Measurements from ENCODE around the gene KNDC1. TPM values are rescaled to one million over a fixed set of nuclear protein-coding genes. Genes with fewer than 3 reads are reported as not detected.
A peak's percentile ranks its signal among the peaks of the same experiment; 100 is the strongest.
"Not testable (repeated sequence)": the region's sequence is repeated elsewhere in the genome, so short reads cannot be mapped to it uniquely, and the experiment has no call there.

The KNDC1 gene
- total RNA-seq, 2 donors from 2014 or later, result 0.33 to 0.37 TPM

GRCh38 chr10:133133471-133134231 is 26.4 kb upstream of the KNDC1 start:
- DNase-seq (ENCODE audit: low spot score), result peak; percentile 64
- intact Hi-C loops (cut with DNase I), result no loop called here

- intact Hi-C loops (cut with DNase I), result no loop called here
- DNase-seq (ENCODE audit: low spot score), result peak; percentile 61
Observed at GRCh38 chr10:133134411-133135115, 25.5 kb upstream of the KNDC1 start.

DNA sequence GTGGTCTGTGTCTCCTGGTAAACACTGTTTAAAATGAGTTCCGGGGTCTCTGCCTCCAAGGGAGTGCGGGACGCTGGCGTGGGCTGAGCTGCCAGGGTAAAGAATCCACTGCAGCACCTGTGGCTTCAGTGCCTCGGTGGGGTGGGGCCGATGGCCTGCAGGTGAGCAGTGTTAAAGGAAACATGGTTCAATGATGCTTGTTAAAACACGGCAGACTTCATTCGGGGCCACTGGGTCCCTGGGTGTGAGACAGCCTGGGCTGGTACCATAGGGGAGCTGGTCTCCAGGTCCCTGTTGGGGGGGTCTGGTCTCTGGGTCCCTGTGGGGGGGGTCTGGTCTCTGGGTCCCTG is 24.9 kb upstream of the KNDC1 start:
- DNase-seq (ENCODE audit: low spot score), result no peak
- intact Hi-C loops (cut with DNase I), result no loop called here

DNA sequence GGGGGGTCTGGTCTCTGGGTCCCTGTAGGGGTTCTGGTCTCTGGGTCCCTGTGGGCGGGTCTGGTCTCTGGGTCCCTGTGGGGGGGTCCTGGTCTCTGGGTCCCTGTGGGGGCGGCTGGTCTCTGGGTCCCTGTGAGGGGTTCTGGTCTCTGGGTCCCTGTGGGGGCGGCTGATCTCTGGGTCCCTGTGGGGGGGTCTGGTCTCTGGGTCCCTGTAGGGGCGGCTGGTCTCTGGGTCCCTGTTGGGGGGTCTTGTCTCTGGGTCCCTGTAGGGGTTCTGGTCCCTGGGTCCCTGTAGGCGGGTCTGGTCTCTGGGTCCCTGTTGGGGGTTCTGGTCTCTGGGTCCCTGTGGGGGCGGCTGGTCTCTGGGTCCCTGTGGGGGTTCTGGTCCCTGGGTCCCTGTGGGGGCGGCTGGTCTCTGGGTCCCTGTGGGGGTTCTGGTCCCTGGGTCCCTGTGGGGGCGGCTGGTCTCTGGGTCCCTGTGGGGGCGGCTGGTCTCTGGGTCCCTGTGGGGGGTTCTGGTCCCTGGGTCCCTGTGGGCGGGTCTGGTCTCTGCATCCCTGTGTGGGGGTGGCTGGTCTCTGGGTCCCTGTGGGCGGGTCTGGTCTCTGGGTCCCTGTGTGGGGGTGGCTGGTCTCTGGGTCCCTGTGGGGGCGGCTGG is 22.4 kb upstream of the KNDC1 start:
- intact Hi-C loops (cut with DNase I); DNase-seq (ENCODE audit: low spot score): not testable (repeated sequence)

DNA sequence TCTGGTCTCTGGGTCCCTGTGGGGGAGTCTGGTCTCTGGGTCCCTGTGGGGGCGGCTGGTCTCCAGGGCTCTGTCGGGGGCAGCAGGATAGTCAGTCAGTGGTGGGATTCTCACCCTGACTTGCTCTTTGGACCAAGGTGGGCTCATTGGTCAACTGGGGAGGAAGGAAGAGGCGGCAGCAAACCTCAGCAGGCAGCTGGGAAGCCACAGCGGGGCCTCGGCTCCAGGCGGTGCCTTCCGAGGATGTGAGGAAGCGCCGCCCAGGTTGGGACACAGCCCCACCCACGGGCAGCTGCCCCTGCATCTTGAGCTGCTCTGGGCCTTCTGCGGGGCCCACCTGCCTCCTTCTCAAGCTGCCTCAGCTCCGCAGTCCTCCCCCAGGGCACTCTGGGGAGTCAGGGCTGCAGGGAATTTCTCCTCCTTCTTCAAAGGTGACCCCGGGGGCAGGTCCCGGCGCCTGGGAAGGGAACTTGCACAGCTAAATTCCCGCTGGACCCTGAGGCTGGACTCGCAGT is 20.4 kb upstream of the KNDC1 start:
- intact Hi-C loops (cut with DNase I), result no loop called here
- peak; percentile 73 for DNase-seq (ENCODE audit: low spot score)

GRCh38 chr10:133140417-133141143 is 19.4 kb upstream of the KNDC1 start:
- intact Hi-C loops (cut with DNase I), result no loop called here
- DNase-seq (ENCODE audit: low spot score), result peak; percentile 77

DNA sequence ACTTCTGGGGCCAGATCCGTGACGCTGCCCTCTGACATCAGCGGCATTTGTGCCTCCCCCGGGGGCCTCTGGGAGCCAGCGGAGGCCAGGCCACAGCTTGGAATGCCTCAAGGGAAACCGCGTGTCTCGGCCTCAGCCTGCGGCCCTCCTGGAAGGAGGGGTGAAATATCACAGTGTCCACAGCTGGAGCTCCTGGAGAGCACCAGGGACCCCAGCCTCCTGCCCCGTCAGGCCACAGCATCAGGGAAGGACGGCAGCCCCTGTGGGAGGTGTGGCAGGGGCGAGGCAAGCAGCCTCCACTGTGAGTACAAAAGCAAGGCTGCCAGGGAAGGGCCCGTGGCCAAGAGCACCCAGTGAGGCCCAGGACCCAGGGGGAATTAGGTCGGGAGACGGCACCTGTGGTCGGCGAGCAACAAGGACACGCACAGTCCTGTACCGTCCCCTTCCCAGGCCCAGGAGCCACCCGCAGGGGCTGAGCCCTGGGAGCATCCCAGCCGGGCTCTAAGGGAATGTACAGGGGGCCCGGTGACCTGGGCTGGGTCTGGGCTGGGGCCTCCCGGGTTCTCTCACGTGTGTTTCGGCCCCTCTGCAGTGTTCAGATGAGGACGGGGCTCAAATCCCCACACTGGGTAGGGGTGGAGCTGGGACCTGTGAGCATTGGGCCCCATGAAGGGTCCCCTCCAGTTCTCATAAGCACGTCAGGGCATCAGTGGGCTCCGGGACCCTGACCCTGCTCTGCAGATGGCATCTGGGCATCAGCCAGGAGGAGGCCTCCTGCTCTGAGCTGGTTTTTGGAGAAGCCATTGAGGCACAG is 18.7 kb upstream of the KNDC1 start:
- intact Hi-C loops (cut with DNase I), result no loop called here
- DNase-seq (ENCODE audit: low spot score), result peak; percentile 78

DNA sequence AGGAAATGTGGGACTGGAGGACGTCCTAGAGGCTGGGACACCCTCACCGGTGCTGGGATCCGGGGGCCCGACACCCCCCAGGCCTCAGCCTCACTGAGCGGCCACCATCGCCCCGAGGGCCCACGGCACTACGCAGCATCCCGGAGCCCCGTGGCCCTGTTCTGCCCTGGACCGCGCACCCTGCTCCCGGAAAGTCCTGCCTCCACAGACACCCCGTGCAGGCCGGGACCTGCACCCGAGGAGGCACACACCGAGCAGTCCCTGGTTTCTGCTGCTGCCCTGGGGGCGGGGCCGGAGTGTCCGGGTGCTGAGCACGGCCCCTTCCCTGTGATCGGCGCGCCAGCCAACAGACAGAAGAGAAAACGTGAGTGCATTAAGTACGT is 18.1 kb upstream of the KNDC1 start:
- peak; percentile 59 for DNase-seq (ENCODE audit: low spot score)
- intact Hi-C loops (cut with DNase I), result no loop called here

DNA sequence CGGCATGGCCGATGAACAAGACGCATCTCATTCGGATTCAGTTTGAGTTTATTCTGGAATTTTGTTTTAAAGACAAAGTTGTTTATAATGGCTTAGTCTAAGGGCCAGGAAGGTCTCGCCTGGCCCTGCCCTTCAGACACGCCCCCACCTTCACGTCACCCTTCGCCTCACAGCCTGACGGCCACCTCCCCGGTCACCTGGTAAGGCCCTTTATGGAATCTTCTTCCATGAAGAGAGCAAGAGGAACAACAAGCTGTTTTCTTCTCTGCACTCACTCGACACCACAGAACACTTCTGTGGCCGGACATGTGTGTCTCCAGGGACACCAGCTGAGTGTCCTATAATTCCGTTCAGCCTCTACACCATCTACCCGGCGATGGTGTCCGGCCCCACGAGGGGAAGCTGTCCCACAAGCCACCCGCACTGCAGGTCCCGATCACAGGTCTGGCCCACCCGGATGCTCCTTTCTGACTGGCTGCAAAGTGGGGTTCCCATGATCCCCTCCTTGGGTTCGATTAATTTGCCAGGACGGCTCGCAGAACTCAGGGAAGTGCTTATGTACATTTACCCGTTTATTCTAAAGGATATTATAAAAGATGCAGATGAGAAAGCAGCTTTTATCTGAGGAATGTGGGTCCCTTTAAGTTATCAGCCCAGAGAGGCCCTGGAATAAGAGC is 17.4 kb upstream of the KNDC1 start:
- DNase-seq (ENCODE audit: low spot score), result peak; percentile 75
- intact Hi-C loops (cut with DNase I), result no loop called here

DNA sequence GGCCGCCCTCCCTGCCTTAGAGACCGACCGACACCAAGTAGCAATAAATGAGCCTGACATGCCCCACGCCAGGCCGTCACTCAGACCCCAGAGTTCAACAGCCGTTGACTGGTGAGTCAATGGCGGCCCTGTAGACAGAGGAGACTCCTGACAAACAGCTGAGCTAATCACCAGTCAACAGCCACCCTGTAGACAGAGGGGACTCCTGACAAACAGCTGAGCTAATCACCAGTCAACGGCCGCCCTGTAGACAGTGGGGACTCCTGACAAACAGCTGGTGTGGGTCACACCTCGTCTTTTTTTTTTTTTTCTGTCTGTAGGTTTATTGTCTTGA is 16.9 kb upstream of the KNDC1 start:
- intact Hi-C loops (cut with DNase I), result no loop called here
- DNase-seq (ENCODE audit: low spot score), result no peak

DNA sequence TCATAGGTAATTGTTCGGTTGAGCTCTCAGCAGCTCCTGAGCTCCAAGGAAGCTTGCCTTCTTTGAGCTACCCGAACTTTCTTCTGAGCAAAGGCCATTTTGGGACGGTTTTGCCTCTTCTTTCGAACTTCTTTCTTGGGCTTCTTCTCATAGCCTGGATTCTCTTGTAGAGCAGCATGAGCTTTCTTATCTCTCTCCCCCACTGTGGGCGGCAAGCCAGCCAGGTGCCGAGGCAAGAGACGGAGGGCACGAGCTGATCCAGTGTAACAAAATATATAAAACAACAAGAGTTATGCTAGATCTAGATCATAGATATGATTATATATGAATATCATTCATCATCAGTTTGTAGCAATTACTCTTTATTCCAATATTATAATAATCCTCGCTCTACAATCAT is 16.5 kb upstream of the KNDC1 start:
- DNase-seq (ENCODE audit: low spot score), result peak; percentile 42
- intact Hi-C loops (cut with DNase I), result no loop called here

- DNase-seq (ENCODE audit: low spot score), result no peak
- intact Hi-C loops (cut with DNase I), result no loop called here
Observed at GRCh38 chr10:133144771-133145170, 15.2 kb upstream of the KNDC1 start.

DNA sequence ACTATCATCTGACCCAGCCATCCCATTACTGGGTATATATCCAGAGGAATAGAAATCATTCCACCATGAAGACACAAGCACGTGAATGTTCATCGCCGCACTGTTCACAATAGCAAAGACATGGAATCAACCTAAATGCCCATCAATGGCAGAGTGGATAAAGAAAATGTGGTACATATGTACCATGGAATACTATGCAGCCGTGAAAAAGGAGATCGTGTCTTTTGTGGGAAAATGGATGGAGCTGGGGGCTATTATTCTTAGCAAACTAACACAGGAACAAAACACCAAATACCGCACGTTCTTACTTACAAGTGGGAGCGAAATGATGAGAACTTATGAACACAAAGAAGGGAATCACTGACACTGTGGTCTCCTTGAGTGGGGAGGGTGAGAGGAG is 9.8 kb upstream of the KNDC1 start:
- intact Hi-C loops (cut with DNase I), result no loop called here
- DNase-seq (ENCODE audit: low spot score), result no peak

GRCh38 chr10:133150656-133151055 is 9.4 kb upstream of the KNDC1 start:
- intact Hi-C loops (cut with DNase I), result no loop called here
- DNase-seq (ENCODE audit: low spot score), result peak; percentile 72

- DNase-seq (ENCODE audit: low spot score); intact Hi-C loops (cut with DNase I): not testable (repeated sequence)
Observed at GRCh38 chr10:133151071-133151470, 8.9 kb upstream of the KNDC1 start.

DNA sequence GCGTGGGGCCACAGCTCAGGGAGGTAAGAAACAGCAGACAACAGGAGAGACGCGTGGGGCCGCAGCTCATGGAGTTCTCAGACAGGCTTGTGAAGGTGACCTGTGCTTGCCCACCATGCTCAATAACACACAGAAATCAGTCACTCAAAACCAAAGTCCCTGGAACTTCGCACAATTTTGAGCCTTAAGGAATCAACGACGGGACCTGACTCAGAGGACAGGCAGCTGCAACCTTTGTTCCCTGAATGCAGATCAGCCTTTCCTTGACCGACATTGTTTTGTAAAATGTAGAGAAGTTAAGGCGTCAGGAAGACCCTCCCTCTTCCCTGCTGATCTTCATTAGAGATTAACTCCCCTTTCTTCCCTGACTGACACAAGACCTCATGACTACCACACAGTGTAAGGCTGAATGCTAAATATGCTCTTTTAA is 8.5 kb upstream of the KNDC1 start:
- no peak for DNase-seq (ENCODE audit: low spot score)
- intact Hi-C loops (cut with DNase I), result no loop called here

GRCh38 chr10:133154411-133154810 is 5.6 kb upstream of the KNDC1 start:
- DNase-seq (ENCODE audit: low spot score), result peak; percentile 38
- intact Hi-C loops (cut with DNase I), result no loop called here

DNA sequence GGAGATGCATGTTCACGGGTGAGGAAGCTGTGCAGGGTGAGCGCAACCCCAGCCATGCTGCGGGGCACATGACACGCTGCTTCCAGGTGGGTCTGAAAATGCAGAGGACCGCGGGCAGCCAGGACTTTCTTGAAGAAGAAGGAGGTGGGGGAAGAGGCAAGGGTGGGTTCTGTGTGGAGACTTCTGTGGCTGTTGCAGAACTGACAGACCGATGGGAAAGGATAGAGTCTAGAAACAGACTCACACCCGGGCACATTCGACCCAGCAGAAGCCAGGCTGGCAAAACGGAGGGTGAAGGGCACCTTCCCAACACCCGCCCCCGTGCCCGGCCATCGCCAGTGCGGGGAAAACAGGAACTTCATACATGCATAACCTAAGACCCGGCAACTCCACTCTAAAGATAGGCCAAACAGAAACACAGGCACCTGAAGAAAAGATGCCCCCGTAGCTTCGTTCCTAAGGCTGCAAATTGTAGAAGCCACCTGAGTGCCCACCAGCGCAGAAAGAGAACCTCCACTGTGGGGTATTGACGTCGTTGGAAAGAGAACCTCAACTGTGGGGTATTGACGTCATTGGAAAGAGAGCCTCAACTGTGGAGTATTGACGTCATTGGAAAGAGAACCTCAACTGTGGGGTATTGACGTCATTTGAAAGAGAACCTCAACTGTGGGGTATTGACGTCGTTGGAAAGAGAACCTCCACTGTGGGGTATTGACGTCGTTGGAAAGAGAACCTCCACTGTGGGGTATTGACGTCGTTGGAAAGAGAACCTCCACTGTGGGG is 4.8 kb upstream of the KNDC1 start:
- intact Hi-C loops (cut with DNase I), result loop anchor here in 1 of 2 donors (5.0 kb wide), 1 partner anchor 503 kb away; no protein-coding TSS in a partner anchor
- peak; percentile 60 for DNase-seq (ENCODE audit: low spot score)
